ENCODE measurements around the gene MRC1. TPM values are rescaled to one million over a fixed set of nuclear protein-coding genes. Genes with fewer than 3 reads are reported as not detected.

Gene MRC1
- total RNA-seq, 1 donor from 2014 or later: 0.11 TPM

DNA sequence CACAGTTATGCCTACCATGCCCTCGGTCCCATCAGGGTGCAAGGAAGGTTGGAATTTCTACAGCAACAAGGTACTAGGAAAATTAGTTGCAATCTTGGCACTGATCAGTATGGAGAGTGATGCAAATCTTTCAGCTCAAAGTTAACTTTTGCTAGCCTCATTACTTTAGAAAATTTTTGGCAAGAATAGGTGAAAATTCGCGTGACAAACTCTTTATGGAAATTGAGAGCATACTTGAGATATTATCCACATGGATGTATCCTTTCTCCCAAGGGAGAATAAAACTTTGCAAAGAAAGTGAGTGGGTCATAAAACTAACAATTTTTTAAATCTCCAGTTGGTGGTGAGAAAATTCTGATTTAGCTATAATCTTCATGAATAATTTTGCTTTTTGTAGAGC, 71.5 kb downstream of the MRC1 start:
- CTCF ChIA-PET: no interaction called here
- intact Hi-C loops (cut with micrococcal nuclease): no loop called here
- no peak overlapping the region for H3K27ac Mint-ChIP-seq
- POLR2A ChIA-PET: no interaction called here
- DNase-seq (no peak), ATAC-seq (ENCODE audit: low read depth) (no peak)
- H3K4me3 Mint-ChIP-seq: no peak overlapping the region
- no peaks in the 10 kb centered on the region for H3K4me1 Mint-ChIP-seq
- TF ChIP-seq, protein P1, sequence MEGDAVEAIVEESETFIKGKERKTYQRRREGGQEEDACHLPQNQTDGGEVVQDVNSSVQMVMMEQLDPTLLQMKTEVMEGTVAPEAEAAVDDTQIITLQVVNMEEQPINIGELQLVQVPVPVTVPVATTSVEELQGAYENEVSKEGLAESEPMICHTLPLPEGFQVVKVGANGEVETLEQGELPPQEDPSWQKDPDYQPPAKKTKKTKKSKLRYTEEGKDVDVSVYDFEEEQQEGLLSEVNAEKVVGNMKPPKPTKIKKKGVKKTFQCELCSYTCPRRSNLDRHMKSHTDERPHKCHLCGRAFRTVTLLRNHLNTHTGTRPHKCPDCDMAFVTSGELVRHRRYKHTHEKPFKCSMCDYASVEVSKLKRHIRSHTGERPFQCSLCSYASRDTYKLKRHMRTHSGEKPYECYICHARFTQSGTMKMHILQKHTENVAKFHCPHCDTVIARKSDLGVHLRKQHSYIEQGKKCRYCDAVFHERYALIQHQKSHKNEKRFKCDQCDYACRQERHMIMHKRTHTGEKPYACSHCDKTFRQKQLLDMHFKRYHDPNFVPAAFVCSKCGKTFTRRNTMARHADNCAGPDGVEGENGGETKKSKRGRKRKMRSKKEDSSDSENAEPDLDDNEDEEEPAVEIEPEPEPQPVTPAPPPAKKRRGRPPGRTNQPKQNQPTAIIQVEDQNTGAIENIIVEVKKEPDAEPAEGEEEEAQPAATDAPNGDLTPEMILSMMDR (IDR thresholded peaks at IDR 0.05): no peak
- H3K9me3 Mint-ChIP-seq: peaks cover 5% of the 10 kb centered on the region
- no peaks in the 10 kb centered on the region for H3K36me3 Mint-ChIP-seq (ENCODE audit: low read depth)
- H3K27me3 Mint-ChIP-seq: no peaks in the 10 kb centered on the region

DNA sequence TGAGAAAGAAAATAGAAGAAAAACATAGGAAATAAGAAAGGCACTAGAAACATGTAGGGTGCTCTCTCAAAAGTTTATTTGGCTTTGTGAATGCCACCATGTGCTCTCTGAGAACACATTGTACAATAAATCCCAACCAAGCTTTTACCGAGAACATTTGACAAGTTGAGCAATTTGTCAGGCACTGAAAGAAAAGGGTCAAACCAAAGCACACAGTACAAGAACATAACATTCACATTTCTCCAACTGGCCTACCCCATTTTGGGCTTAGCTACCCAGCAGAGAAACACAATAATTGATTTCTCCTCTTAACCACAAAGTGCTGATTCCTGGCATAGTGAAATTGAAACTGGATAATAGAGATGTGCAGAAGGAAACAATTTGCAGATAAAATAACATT, 73.4 kb downstream of the MRC1 start:
- Mint-ChIP-seq H3K27me3 (no peaks in the 10 kb centered on the region), H3K36me3 (ENCODE audit: low read depth) (no peaks in the 10 kb centered on the region), H3K9me3 (peaks cover 5% of the 10 kb centered on the region), H3K27ac (no peak overlapping the region), H3K4me3 (no peak overlapping the region), H3K4me1 (no peaks in the 10 kb centered on the region)
- intact Hi-C loops (cut with micrococcal nuclease): no loop called here
- ATAC-seq (ENCODE audit: low read depth): no peak
- POLR2A ChIA-PET: no interaction called here
- no peak for DNase-seq
- CTCF ChIA-PET: no interaction called here
- TF ChIP-seq, protein P1 (IDR thresholded peaks at IDR 0.05): no peak

DNA sequence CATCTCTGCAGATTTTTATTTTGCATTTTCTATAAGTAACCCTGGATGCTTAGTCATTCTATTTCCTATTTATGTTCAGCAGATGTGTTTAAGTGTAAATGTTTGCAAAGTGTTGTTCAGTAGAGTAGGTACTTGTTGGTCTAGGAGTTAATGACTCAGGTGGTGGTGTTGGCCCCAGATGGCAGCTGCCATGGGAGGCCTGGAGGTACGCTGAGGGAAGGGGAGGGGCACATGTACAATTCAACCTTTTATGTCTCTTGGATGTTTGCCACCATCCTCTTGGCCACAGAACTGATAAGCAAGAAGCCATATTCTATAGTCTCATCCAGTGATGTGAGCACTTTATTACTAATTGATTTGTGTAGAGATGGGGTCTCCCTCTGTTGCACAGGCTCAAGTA, 74.5 kb downstream of the MRC1 start:
- ATAC-seq (ENCODE audit: low read depth) (no peak), DNase-seq (no peak)
- no peaks in the 10 kb centered on the region for H3K4me1 Mint-ChIP-seq
- H3K36me3 Mint-ChIP-seq (ENCODE audit: low read depth): no peaks in the 10 kb centered on the region
- no peak overlapping the region for H3K4me3 Mint-ChIP-seq
- ChIA-PET POLR2A (no interaction called here), CTCF (no interaction called here)
- H3K9me3 Mint-ChIP-seq: peaks cover 5% of the 10 kb centered on the region
- TF ChIP-seq, protein P1 (IDR thresholded peaks at IDR 0.05): no peak
- H3K27me3 Mint-ChIP-seq: no peaks in the 10 kb centered on the region
- intact Hi-C loops (cut with micrococcal nuclease): no loop called here
- no peak overlapping the region for H3K27ac Mint-ChIP-seq

DNA sequence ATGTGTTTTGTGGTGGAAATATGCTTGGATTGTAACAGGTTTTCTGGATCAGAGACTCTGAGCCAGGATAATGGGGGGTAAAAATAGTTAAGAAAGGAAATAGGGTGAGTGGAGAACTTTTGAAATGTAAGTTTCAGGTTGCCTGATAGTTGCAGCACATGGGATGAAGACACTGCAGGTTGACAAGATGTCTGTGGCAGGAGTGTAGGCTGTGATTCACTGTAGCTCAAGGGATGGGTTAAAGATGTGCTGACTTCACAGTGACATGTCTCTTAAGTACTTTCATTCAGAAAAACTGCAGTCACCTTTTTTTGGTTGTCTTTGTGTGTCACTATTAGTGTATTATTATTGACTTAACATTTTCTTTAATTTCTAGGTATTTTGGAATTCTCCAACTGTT, 79.0 kb downstream of the MRC1 start:
- Mint-ChIP-seq H3K27me3 (no peaks in the 10 kb centered on the region), H3K36me3 (ENCODE audit: low read depth) (no peaks in the 10 kb centered on the region), H3K9me3 (peaks cover 5% of the 10 kb centered on the region), H3K27ac (no peak overlapping the region), H3K4me1 (no peaks in the 10 kb centered on the region), H3K4me3 (no peak overlapping the region)
- TF ChIP-seq, protein P1 (IDR thresholded peaks at IDR 0.05): no peak
- ATAC-seq (ENCODE audit: low read depth) (no peak), DNase-seq (no peak)
- ChIA-PET CTCF (no interaction called here), POLR2A (no interaction called here)
- intact Hi-C loops (cut with micrococcal nuclease): no loop called here

DNA sequence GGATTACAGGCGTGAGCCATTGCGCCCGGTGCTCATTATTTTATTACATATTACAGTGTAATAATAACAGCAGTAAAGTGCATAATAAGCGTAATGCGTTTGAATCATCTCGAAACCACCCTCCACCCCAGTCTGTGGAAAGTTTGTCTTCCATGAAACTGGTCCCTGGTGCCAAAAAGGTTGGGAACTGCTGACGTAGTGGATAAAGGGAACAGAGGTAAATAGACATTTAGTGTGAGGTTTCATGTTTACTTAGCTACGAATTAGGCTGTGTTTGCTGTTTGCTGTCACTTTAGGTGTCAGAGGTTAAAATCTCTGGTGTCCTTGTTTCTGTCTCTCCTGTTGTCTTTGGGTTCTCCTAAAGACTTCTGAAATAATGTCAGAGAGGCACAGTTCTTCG, 82.3 kb downstream of the MRC1 start:
- POLR2A ChIA-PET: no interaction called here
- TF ChIP-seq, protein P1 (IDR thresholded peaks at IDR 0.05): no peak
- H3K4me3 Mint-ChIP-seq: no peak overlapping the region
- DNase-seq: no peak
- no peaks in the 10 kb centered on the region for H3K27me3 Mint-ChIP-seq
- intact Hi-C loops (cut with micrococcal nuclease): no loop called here
- no peak for ATAC-seq (ENCODE audit: low read depth)
- H3K36me3 Mint-ChIP-seq (ENCODE audit: low read depth): no peaks in the 10 kb centered on the region
- CTCF ChIA-PET: no interaction called here
- H3K9me3 Mint-ChIP-seq: no peaks in the 10 kb centered on the region
- no peaks in the 10 kb centered on the region for H3K4me1 Mint-ChIP-seq
- no peak overlapping the region for H3K27ac Mint-ChIP-seq
